ENCODE results near the gene PRDM16. TPM values are rescaled to one million over a fixed set of nuclear protein-coding genes. Genes with fewer than 3 reads are reported as not detected.

PRDM16 gene
- polyA plus RNA-seq, 1 donor (not counting 4 experiments of a cell fraction or from before 2014, with no cell fraction given): 0.05 TPM

GRCh38 chr1:3213730-3214129, 144.7 kb downstream of the PRDM16 start:
- Histone ChIP-seq H3K27ac (ENCODE audit: control insufficient read depth, insufficient read depth, low read length) (no peak overlapping the region), H3K9ac (ENCODE audit: control insufficient read depth, extremely low read depth, insufficient read depth, low read length) (no peak overlapping the region), H2AFZ (ENCODE audit: control insufficient read depth, low read length) (no peak overlapping the region), H4K20me1 (ENCODE audit: control insufficient read depth, extremely low read depth, insufficient read depth, low read length) (no peaks in the 10 kb centered on the region), H3K4me1 (ENCODE audit: control insufficient read depth, extremely low read depth, insufficient read depth, low read length) (no peaks in the 10 kb centered on the region), H3K9me3 (ENCODE audit: control insufficient read depth, low read depth, low read length) (no peaks in the 10 kb centered on the region), H3K79me2 (ENCODE audit: control insufficient read depth, insufficient read depth, low read length) (no peaks in the 10 kb centered on the region), H3K4me3 (ENCODE audit: control insufficient read depth in 2 of 3, extremely low read depth in 1 of 3, insufficient read depth in 2 of 3, low read depth in 1 of 3, low read length in 3 of 3) (no peak overlapping the region), H3K27me3 (ENCODE audit: control insufficient read depth, extremely low read depth, insufficient read depth, low read length) (peaks cover 3% of the 10 kb centered on the region), H3K36me3 (ENCODE audit: control insufficient read depth in 2 of 2, extremely low read depth in 1 of 2, insufficient read depth in 2 of 2, low read length in 2 of 2) (no peaks in the 10 kb centered on the region), H3K4me2 (ENCODE audit: control insufficient read depth, extremely low read depth, insufficient read depth, low read depth, low read length) (no peak overlapping the region), H3K9me1 (ENCODE audit: control insufficient read depth, extremely low read depth, insufficient read depth, low read length) (no peaks in the 10 kb centered on the region)
- TF ChIP-seq EZH2 (IDR thresholded peaks at IDR 0.05; ENCODE audit: low read length): no peak
- dilution Hi-C loops (cut with MboI; ENCODE audit: extremely low pct_ligation_motif_present, low sequenced_read_pairs): no loop called here
- DNase-seq (ENCODE audit: low read depth, low spot score) (no peak), FAIRE-seq (no peak)

- Histone ChIP-seq H3K27me3 (ENCODE audit: control insufficient read depth, extremely low read depth, insufficient read depth, low read length) (peaks cover 3% of the 10 kb centered on the region), H3K9ac (ENCODE audit: control insufficient read depth, extremely low read depth, insufficient read depth, low read length) (no peak overlapping the region), H2AFZ (ENCODE audit: control insufficient read depth, low read length) (no peak overlapping the region), H3K4me3 (ENCODE audit: control insufficient read depth in 2 of 3, extremely low read depth in 1 of 3, insufficient read depth in 2 of 3, low read depth in 1 of 3, low read length in 3 of 3) (no peak overlapping the region), H3K9me3 (ENCODE audit: control insufficient read depth, low read depth, low read length) (no peaks in the 10 kb centered on the region), H3K36me3 (ENCODE audit: control insufficient read depth in 2 of 2, extremely low read depth in 1 of 2, insufficient read depth in 2 of 2, low read length in 2 of 2) (no peaks in the 10 kb centered on the region), H4K20me1 (ENCODE audit: control insufficient read depth, extremely low read depth, insufficient read depth, low read length) (no peaks in the 10 kb centered on the region), H3K27ac (ENCODE audit: control insufficient read depth, insufficient read depth, low read length) (no peak overlapping the region), H3K79me2 (ENCODE audit: control insufficient read depth, insufficient read depth, low read length) (no peaks in the 10 kb centered on the region), H3K9me1 (ENCODE audit: control insufficient read depth, extremely low read depth, insufficient read depth, low read length) (no peaks in the 10 kb centered on the region), H3K4me2 (ENCODE audit: control insufficient read depth, extremely low read depth, insufficient read depth, low read depth, low read length) (no peak overlapping the region), H3K4me1 (ENCODE audit: control insufficient read depth, extremely low read depth, insufficient read depth, low read length) (no peaks in the 10 kb centered on the region)
- dilution Hi-C loops (cut with MboI; ENCODE audit: extremely low pct_ligation_motif_present, low sequenced_read_pairs): no loop called here
- no peak for DNase-seq (ENCODE audit: low read depth, low spot score)
- TF ChIP-seq CTCF (optimal IDR thresholded peaks at IDR 0.05 in 1 of 3, IDR thresholded peaks at IDR 0.05 in 1 of 3, conservative IDR thresholded peaks at IDR 0.05 in 1 of 3; ENCODE audit: extremely low read depth in 1 of 3, insufficient read depth in 2 of 3, low read length in 3 of 3) (no peak), EZH2 (IDR thresholded peaks at IDR 0.05; ENCODE audit: low read length) (no peak)
- FAIRE-seq: no peak
These were observed 146.4 kb downstream of the PRDM16 start for GRCh38 chr1:3215198-3216014.
